Fibroblast of skin of back (primary cell): ENCODE results near the gene AFAP1.

Experiments
- DNase-seq: peaks from one replicate; pipeline ENCODE4 v3.0.0-alpha.2; 2013

Gene AFAP1

GRCh38 chr4:7817877-7818398 is 121.7 kb downstream of the AFAP1 start:
- no peak for DNase-seq

GRCh38 chr4:7816771-7817170 is 122.9 kb downstream of the AFAP1 start:
- no peak for DNase-seq

- no peak for DNase-seq
Measured at GRCh38 chr4:7815981-7816380, 123.7 kb downstream of the AFAP1 start.

DNA sequence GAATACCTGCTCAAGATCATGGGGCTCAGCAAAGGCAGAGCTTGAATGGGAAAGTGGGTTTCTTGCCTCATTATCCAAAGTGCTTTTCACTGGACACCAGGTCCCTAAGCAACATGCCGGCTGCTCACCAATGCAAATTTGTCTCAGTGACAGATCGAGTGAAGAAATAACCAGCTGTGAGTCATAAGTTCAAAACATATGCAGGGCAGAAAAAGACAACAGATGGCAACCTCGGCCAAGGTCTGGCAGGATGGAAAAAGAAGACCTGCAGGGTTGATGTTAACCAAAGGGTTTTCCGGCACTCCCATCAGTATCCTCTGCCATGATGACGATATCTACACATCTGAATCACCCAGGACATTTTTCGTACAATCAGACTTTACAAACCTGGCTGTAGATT is 124.1 kb downstream of the AFAP1 start:
- DNase-seq: peak; percentile 71

DNA sequence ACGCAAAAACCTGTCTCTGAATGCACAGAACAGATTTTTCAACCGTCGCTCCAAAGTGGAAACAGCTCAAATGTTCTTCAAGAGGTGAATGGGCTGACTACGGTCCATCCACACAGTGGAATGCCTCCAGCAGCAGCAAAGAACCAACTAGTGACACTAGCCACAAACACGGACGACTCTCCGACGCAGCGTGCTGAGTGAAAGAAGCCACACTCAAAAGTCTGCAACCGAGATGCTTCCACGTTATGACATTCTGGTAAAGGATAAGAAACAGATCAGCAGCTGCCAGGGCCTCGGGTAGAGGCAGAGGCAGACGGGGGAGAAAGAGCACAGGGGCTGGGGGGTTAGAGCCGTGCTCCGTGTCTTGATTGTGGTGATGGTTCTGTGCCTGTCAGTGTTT is 125.2 kb downstream of the AFAP1 start:
- DNase-seq: no peak

DNA sequence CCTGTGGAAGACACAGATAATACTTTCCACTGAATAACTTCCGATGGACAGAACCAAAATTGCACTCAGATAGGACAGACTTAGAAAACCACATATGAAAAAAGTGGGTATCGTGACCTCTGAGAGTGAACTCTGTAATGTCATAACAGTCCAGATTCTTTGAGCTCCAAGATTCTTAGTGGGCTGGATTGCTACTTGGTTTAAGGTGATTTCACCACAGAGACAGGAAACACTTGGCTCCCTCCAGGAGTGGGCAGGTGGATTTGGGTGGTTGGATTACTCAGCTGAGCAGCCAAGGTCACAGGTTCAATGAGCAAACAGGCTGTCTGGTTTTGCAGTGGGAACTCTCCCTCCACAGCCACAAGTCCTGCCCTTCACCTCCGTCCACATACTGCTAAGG is 126.0 kb downstream of the AFAP1 start:
- no peak for DNase-seq

- no peak for DNase-seq
Measured at GRCh38 chr4:7812921-7813320, 126.7 kb downstream of the AFAP1 start.

- DNase-seq: no peak
Measured at GRCh38 chr4:7812231-7812857, 127.3 kb downstream of the AFAP1 start.

DNA sequence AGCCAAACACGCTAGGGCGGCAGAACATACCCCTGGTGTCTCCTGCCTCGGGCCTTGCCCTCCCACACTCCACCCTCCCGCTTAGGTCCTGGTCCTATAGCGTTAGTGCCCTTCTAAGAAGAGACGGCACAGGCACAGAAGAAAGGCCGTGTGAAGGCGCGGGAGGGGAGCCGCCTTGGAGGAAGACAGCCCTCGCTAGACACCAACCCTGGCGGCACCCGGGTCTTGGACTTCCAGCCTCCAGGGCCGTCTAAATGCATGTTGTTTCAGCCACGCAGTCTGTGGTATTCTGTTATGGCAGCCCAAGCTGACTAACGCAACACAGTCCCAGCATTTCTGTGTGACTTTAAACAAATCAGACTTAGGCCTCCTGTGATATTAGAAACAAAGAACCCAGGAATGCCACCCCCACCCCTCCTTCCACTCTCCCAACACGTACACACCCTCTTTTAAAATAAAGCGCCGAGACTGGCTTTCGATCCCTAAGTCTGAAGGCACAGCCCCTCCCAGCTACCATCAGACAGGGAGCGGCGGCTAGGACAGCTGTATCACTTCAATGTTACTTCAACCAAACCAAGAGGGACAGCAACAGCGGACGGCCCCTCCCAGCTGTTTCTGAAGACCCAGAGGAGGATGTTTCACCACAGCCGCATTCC is 128.0 kb downstream of the AFAP1 start:
- DNase-seq: peak; percentile 96

GRCh38 chr4:7810783-7811535 is 128.7 kb downstream of the AFAP1 start:
- DNase-seq: no peak

DNA sequence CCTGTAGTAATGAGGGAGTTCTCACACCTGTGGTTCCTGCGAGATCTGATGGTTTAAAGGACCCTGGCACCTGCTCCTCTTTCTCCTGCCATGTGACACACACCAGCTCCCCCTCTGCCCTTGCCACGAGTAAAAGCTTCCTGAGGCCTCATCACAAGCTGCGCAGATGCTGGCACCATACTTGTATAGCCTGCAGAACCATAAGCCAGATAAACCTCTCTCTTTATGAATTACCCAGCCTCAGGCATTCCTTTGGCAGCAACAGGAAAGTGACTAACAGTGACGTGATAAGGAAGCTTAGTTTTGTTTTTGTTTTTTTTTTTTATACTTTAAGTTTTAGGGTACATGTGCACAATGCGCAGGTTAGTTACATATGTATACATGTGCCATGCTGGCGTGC is 130.9 kb downstream of the AFAP1 start:
- DNase-seq: peak; percentile 79

DNA sequence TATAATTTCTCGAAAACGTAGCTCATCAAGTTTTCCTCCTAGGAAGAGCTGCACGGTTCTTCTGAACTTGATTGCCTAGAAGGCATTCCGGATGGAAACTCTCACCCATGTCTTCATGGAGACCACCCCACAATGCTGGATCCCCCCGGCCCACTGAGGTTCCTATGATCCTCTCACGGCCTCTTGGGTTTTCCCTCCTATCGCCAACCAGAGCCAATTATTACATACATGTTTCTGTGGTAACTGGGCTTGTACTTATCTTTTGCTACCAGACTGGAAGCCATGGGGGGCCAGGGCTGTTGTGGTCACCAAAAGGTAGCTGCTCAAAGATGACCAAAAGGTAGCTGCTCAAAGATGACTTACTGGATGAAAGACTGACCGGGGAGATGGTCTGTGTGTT is 131.5 kb downstream of the AFAP1 start:
- DNase-seq: no peak

- no peak for DNase-seq
Measured at GRCh38 chr4:7807351-7807921, 132.2 kb downstream of the AFAP1 start.

- DNase-seq: no peak
Measured at GRCh38 chr4:7806338-7807090, 133.1 kb downstream of the AFAP1 start.

- DNase-seq: peak; percentile 94
Measured at GRCh38 chr4:7805533-7806337, 133.9 kb downstream of the AFAP1 start.

GRCh38 chr4:7804756-7805385 is 134.8 kb downstream of the AFAP1 start:
- DNase-seq: no peak

DNA sequence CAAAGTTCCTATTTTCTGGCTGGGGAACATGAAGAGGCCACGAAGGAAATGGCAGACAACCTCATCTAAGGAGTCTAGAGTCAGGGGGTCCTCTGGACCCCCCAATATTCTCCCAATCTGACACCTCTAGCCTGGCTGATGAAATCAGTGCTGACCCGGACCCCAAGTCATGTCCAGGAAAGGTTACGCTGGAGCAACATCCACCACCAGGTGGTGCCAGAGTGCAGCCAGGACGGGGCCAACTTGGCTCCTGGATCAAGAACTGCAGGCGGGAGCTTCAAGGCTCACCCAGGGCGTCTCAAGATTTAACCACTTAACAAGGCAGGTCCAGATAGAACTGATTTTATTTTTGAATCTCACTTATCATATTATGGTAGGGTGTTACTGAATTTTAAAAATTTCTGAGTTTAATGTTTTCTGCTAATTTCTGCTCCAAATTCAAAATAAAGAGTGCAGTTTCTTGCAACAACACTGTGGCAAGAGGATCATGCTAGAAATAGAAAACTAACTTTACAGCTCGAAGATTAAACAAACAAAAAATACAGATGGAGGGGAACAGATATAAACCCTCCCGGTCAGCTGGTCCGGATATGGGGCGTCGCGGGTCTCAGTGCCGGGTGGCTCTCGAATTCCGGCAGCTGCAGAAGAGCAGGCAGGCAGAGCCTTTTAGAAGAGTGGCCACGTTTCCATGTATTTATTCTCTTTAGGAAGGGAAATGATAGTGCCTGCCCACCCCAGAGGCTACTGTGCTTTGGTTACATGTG is 135.5 kb downstream of the AFAP1 start:
- peak; percentile 78 for DNase-seq

DNA sequence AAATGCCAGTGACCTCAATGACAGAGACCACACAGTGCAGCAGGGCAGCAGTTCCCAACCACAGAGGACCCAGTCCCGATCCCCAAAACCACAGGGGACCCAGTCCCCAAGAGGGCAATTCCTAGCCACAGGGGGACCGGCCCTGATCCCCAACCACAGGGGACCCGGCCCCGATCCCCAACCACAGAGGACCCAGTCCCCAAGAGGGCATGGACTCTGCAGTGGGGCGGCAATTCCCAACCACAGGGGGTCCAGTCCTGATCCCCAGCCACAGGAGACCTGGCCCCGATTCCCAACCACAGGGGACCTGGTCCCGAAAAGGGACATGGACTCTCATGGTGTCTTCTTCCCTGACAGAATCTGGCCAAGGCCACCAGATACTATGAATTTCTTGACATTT is 136.3 kb downstream of the AFAP1 start:
- no peak for DNase-seq

GRCh38 chr4:7802093-7802726 is 137.5 kb downstream of the AFAP1 start:
- peak; percentile 79 for DNase-seq

GRCh38 chr4:7801641-7802040 is 138.0 kb downstream of the AFAP1 start:
- no peak for DNase-seq
